Middle frontal gyrus (tissue), 1 donor: Measurements from ENCODE around the gene ZBTB20.
A peak's percentile ranks its signal among the peaks of the same experiment; 100 is the strongest.
"Not testable (repeated sequence)": the region's sequence is repeated elsewhere in the genome, so short reads cannot be mapped to it uniquely, and the experiment has no call there.

ENCODE experiments used
- DNase-seq: peaks from one replicate; pipeline ENCODE4 v3.0.0-alpha.2; 2015; ENCODE audit warnings: low spot score; ENCODE audit errors: extremely low spot score

Gene ZBTB20

GRCh38 chr3:115147329-115148141 is 447 bp upstream of the ZBTB20 start:
- peak; percentile 97 for DNase-seq

GRCh38 chr3:115146032-115146417 is 1.1 kb downstream of the ZBTB20 start:
- DNase-seq: no peak

- no peak for DNase-seq
Measured at GRCh38 chr3:115141033-115141757, 5.9 kb downstream of the ZBTB20 start.

GRCh38 chr3:115139072-115139471 is 8.0 kb downstream of the ZBTB20 start:
- DNase-seq: no peak

- no peak for DNase-seq
Measured at GRCh38 chr3:115134648-115135347, 12.3 kb downstream of the ZBTB20 start.

GRCh38 chr3:115127208-115127607 is 19.9 kb downstream of the ZBTB20 start:
- DNase-seq: no peak

- DNase-seq: no peak
Measured at GRCh38 chr3:115120597-115120996, 26.5 kb downstream of the ZBTB20 start.

- DNase-seq: no peak
Measured at GRCh38 chr3:115113367-115113766, 33.7 kb downstream of the ZBTB20 start.

- DNase-seq: no peak
Measured at GRCh38 chr3:115111632-115112031, 35.5 kb downstream of the ZBTB20 start.

- no peak for DNase-seq
Measured at GRCh38 chr3:115110830-115111229, 36.3 kb downstream of the ZBTB20 start.

- not testable (repeated sequence) for DNase-seq
Measured at GRCh38 chr3:115110066-115110465, 37.0 kb downstream of the ZBTB20 start.

GRCh38 chr3:115108614-115109013 is 38.5 kb downstream of the ZBTB20 start:
- no peak for DNase-seq

GRCh38 chr3:115102046-115102445 is 45.0 kb downstream of the ZBTB20 start:
- no peak for DNase-seq

GRCh38 chr3:115100806-115101205 is 46.3 kb downstream of the ZBTB20 start:
- DNase-seq: no peak

- no peak for DNase-seq
Measured at GRCh38 chr3:115099986-115100571, 47.0 kb downstream of the ZBTB20 start.

GRCh38 chr3:115099134-115099985 is 47.7 kb downstream of the ZBTB20 start:
- DNase-seq: no peak

- DNase-seq: no peak
Measured at GRCh38 chr3:115098354-115099073, 48.6 kb downstream of the ZBTB20 start.

- DNase-seq: no peak
Measured at GRCh38 chr3:115095236-115095635, 51.9 kb downstream of the ZBTB20 start.

GRCh38 chr3:115092220-115092791 is 54.8 kb downstream of the ZBTB20 start:
- peak; percentile 83 for DNase-seq

GRCh38 chr3:115090712-115091111 is 56.4 kb downstream of the ZBTB20 start:
- no peak for DNase-seq
